HG02852 (cell line): ENCODE measurements around the gene PCBP3.
"Not testable (repeated sequence)": the region's sequence is repeated elsewhere in the genome, so short reads cannot be mapped to it uniquely, and the experiment has no call there.

ENCODE experiments used
- ATAC-seq: cut with Tn5 transposase; IDR thresholded peaks from one replicate; pipeline ENCODE4 v1.9.1; 2021; ENCODE audit warnings: mild to moderate bottlenecking, moderate library complexity; ENCODE audit not compliant: unreplicated experiment

PCBP3 gene

DNA sequence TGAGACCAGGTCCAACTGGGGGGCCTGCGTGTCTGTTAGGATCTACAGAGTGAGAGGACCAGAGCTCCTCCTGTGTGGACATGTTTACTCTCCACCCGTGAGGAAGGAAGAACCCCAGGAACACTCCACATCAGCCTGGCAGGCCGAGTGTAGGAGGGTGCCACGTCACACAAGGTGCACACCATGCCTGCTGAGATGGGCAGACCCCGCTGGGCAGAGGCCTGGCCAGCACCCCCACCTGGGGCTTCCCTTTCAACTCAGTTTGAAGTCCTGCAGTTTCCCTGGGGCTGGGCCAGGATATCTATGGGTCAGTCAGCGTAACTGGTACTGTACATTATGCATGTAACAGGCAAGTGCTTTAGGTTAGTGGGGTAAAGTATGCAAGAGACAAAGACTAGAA is 30.1 kb upstream of the PCBP3 start:
- ATAC-seq: no peak

DNA sequence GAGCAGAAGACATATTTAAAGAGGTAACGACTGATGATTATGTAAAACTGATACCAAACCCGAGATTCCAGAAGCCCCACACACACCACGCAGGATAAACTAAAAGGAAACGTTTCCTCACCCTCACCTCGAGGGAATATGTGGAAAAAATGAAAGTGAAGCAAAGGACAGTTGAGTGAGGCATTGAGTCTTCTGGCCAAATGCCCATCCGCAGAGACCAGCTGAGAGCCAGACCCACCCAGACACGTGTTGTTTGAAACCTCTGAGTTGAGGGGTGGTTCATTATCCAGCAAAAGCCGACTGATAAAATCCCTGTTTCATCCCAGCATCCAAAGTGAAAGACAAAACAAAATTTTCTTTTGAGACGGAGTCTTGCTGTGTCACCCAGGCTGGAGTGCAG is 29.6 kb upstream of the PCBP3 start:
- no peak for ATAC-seq

- no peak for ATAC-seq
Measured at GRCh38 chr21:45615145-45615711, 28.3 kb upstream of the PCBP3 start.

DNA sequence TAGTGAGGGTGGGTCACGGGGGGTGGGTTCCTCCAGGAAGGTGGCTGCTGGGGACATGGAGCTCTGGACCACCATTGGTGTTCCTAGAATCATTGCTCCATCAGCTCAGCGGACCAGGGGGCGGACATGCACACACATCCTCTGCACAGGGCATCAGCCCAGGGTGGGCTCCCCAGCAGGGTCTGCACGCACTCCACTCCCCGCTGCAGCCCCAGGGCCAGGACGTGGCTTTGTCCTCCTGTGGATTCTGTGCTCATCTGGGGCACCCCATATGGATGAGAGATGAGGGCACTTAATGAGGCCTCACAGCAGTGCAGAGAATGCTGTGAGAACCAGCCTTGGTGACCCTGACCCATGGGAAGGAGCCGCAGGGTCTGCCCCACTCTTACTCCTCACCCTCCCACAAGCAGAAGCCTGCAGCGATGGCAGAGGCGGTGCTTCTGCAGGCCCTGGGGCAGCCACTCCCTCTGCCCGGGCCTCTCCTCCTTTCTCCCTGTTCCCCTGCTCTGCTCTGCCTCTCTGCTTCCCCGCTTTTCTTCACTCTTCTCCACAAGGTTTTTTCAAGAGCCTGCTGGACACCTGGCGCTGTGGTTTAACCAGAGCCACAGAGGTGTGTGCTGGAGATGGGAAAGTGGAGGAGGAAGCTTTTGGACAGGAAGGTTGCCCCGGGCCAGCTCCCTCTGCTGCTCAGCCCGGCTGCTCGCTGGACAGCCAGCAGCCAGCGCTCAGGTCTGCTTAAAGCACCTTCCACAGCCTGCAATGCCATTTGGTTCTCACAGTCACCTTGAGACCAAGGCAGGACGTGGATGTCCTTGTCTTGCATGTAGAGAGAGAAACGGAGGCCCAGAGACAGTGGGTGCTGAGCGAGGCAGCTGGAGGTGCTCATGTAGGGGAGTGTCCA is 26.3 kb upstream of the PCBP3 start:
- ATAC-seq: no peak

- ATAC-seq: no peak
Measured at GRCh38 chr21:45618287-45618686, 25.2 kb upstream of the PCBP3 start.

- ATAC-seq: no peak
Measured at GRCh38 chr21:45618846-45619485, 24.6 kb upstream of the PCBP3 start.

- no peak for ATAC-seq
Measured at GRCh38 chr21:45620201-45620923, 23.2 kb upstream of the PCBP3 start.

DNA sequence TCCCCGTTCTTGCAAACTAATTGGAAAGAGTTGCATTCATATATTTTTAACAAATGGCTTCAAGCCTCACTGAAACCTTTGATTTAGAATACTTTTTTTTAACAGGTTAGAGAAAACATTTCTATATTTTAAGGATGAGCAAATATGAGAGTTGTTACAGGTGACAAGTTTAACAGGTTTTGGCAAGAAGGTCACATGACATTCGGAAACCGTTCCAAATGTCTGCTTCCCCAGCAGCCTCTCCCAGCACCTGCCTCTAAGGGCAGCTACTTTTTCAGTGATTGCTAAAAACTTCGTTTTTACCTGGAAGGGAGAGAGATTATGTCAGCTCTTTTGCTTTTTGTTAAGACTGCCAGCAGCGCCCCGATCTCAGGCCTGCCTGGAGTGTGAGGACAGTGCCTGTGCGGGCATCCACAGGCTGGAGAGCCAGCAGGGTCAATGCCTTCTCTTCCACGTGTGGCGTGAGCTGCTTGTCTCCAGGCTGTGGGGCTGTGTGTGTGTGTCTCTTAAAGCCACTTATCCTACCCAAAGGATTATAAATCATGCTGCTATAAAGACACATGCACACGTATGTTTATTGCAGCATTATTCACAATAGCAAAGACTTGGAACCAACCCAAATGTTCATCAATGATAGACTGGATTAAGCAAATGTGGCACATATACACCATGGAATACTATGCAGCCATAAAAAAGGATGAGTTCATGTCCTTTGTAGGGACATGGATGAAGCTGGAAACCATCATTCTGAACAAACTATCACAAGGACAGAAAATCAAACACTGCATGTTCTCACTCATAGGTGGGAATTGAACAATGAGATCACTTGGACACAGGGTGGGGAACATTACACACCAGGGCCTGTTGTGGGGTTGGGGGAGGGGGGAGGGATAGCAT is 21.8 kb upstream of the PCBP3 start:
- not testable (repeated sequence) for ATAC-seq

DNA sequence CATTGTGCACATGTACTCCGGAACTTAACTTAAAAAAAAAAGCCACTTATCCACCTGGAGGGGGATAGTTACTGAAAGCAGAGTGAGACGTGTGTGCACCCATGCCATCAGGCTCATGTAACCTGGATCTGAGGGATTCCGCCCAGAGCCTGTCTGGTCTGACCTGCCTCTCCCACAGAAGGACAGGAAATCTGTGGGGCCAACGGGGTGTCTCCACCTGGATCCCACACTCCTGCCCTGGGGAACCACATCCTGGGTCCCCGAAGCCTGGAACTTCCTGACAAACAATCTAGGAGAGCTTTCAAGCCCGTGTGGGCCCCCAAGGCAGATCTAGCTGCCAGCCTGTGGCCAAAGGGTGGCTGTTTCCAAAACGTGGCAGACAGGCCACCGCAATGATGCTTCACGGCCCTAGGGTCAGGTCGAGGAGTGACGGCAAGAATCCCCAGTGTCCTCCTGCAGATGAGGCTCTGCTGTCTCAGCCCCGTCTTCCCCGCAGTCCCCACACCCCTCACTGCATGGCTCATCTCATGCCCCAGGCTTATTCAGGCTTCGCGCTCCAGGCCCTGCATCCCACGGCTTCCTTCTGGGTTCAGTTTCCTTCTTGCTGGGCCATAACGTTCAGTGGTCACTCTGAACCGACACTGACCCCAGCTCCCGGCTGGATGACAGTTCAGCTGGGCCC is 21.0 kb upstream of the PCBP3 start:
- ATAC-seq: no peak

DNA sequence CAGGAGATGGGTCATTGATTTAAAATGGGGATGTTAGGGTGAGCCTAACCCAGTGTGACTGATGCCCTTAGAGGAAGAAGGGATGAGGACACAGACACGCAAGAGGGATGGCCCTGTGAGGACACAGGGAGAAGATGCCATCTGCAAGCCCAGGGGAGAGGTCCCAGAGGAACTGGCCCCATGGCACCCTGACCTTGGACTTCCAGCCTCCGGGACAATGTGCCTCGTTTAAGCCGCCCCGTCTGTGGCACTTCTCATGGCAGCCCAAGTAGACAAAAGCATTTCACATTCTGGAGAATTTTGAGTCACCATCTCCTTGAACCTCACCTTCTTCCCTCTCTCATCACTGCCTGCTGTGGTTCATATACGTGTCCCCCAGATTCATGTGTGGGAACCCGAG is 20.1 kb upstream of the PCBP3 start:
- ATAC-seq: no peak

DNA sequence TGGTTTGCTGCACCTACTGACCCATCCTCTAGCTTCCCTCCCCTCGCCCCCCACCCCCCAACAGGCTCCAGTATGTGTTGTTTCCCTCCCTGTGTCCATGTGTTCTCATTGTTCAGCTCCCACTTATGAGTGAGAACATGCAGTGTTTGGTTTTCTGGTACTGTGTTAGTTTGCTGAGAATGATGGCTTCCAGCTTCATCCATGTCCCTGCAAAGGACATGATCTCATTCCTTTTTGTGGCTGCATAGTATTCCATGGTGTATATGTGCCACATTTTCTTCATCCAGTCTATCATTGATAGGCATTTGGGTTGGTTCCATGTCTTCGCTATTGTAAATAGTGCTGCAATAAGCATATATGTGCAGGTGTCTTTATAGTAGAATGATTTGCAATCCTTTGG is 17.4 kb upstream of the PCBP3 start:
- not testable (repeated sequence) for ATAC-seq

DNA sequence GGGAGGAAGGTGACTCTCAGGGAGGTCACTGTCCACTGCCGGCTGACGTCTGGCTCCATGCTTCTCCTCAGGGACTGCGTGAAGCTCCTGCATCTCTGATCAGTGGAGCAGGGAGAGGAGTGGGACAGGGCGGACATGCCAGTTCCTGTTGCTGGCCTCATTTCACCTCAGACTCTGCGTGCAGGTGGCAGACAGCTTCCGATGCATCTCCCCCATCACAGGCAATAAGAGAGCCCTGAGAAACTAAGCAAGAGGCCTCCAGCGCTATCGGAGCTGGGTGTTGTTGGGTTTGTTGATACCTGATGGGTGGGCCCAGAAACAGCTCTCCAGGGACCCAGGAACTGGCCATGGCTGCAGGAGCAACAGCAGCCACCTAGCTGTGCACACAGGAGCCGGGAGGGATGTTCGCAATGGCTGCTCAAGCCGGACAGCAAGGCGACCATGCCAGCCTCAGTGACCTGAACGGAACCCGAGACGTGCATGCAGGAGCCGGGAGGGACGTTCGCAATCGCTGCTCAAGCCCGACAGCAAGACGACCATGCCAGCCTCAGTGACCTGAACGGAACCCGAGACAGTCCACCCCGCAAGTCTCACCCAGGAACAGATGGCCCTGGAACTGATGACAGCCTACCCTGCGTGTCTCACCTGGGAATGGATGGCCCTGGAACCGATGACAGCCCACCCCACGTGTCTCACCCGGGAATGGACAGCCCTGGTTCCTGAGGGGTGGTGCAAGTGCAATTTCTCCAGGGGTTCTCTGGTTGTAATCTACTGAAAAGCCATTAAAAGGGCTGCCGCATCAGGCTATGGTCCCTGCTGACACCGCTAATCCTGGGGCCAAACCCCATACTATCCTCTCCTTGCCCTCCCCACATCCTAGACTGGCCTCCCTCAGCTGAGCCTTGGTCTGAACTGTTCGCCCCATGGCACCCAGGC is 14.2 kb upstream of the PCBP3 start:
- no peak for ATAC-seq

GRCh38 chr21:45630066-45630694 is 13.3 kb upstream of the PCBP3 start:
- no peak for ATAC-seq

GRCh38 chr21:45630876-45631275 is 12.6 kb upstream of the PCBP3 start:
- no peak for ATAC-seq

GRCh38 chr21:45631540-45631939 is 12.0 kb upstream of the PCBP3 start:
- no peak for ATAC-seq

GRCh38 chr21:45632160-45632559 is 11.4 kb upstream of the PCBP3 start:
- ATAC-seq: no peak

DNA sequence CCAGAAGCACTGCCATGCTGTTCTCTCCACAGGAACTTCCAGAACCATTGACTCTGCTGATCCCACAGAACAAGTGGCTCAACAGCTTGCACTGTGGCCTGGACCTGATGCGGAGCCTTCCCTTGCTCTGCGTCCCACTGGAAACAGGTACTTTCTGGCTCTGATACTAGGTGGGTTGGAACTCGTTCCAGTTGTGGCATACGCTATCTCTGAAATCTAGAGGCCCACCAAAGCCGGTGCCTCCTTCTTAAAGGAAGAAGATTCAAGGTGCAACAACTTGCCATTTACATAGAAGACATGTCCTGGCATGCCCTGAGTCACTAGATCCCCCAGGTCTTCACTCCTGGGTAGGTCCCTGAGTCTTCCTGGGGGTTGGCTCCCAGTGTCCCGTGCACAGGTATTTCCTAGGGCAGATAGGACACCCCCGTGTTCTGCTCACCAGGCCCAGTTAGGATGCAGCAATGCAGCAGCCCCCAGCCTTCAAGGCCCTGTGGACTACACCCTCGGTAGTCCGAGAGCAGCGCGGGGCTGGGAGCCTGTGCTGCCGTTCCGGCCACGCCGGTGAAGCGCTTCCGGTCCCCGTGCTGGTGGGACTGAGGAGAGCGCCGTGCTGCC is 10.8 kb upstream of the PCBP3 start:
- ATAC-seq: no peak
